GM23338 (cell line): Measurements from ENCODE around the gene SGPP1. TPM values are rescaled to one million over a fixed set of nuclear protein-coding genes. Genes with fewer than 3 reads are reported as not detected.

Experiments
- ATAC-seq: fragments of 200-7000 bp; cut with Tn5 transposase; 3 replicates; pipeline ENCODE4 v1.9.1; 2020
- DNase-seq: peaks from one replicate; pipeline ENCODE4 v3.0.0-alpha.2; 2015; ENCODE audit warnings: low spot score
- H2AFZ ChIP-seq: fragments of 200-600 bp; sonication (generic); 2 replicates; pipeline ENCODE4 v1.8.0; 2016; ENCODE audit warnings: antibody characterized with exemption, mild to moderate bottlenecking, moderate library complexity
- H3F3A ChIP-seq: fragments of 200-600 bp; sonication (generic); replicated peaks from 2 replicates; pipeline ENCODE4 v1.8.0; 2017; ENCODE audit warnings: antibody characterized with exemption, mixed run types, low read depth
- H3K27ac ChIP-seq: fragments of 200-600 bp; sonication (generic); 2 replicates; pipeline ENCODE4 v1.6.1; 2016; ENCODE audit warnings: low read depth
- H3K27me3 ChIP-seq: fragments of 200-600 bp; sonication (generic); 2 replicates; pipeline ENCODE4 v1.8.0; 2016; ENCODE audit warnings: mild to moderate bottlenecking, mixed run types, moderate library complexity; ENCODE audit not compliant: insufficient read depth
- H3K36me3 ChIP-seq: fragments of 200-600 bp; sonication (generic); 2 replicates; pipeline ENCODE4 v1.8.0; 2016; ENCODE audit warnings: mild to moderate bottlenecking; ENCODE audit not compliant: insufficient read depth
- H3K4me1 ChIP-seq: fragments of 200-600 bp; sonication (generic); 2 replicates; pipeline ENCODE4 v1.8.0; 2016; ENCODE audit warnings: mild to moderate bottlenecking, moderate library complexity; ENCODE audit not compliant: insufficient read depth
- H3K4me2 ChIP-seq: fragments of 200-600 bp; sonication (generic); 2 replicates; pipeline ENCODE4 v1.7.1; 2017; ENCODE audit warnings: mixed run types
- H3K4me3 ChIP-seq: fragments of 200-600 bp; sonication (generic); 2 replicates; pipeline ENCODE4 v1.6.1; 2016; ENCODE audit warnings: mixed run types
- H3K79me2 ChIP-seq: fragments of 200-600 bp; sonication (generic); replicated peaks from 2 replicates; pipeline ENCODE4 v1.8.0; 2017; ENCODE audit warnings: mild to moderate bottlenecking; ENCODE audit not compliant: insufficient read depth
- H3K9me2 ChIP-seq: fragments of 200-600 bp; sonication (generic); 2 replicates; pipeline ENCODE4 v1.8.0; 2017; ENCODE audit not compliant: insufficient read depth
- H4K20me1 ChIP-seq: fragments of 200-600 bp; sonication (generic); replicated peaks from 2 replicates; pipeline ENCODE4 v1.8.0; 2017; ENCODE audit warnings: mild to moderate bottlenecking; ENCODE audit not compliant: insufficient read depth
- H3K27ac Mint-ChIP-seq: 2 replicates; pipeline ENCODE4 v1.8.0; 2020; ENCODE audit warnings: inconsistent platforms, mild to moderate bottlenecking, moderate library complexity, mixed read lengths
- H3K27me3 Mint-ChIP-seq: 3 replicates; pipeline ENCODE4 v1.8.0; 2022; ENCODE audit warnings: low read depth, mild to moderate bottlenecking, moderate library complexity, mixed read lengths, inconsistent platforms; ENCODE audit not compliant: insufficient read depth, poor library complexity
- H3K36me3 Mint-ChIP-seq: 3 replicates; pipeline ENCODE4 v1.8.0; 2021; ENCODE audit warnings: low read depth, mild to moderate bottlenecking, inconsistent platforms, moderate library complexity, mixed read lengths
- H3K4me1 Mint-ChIP-seq: 3 replicates; pipeline ENCODE4 v1.8.0; 2020; ENCODE audit warnings: mild to moderate bottlenecking, inconsistent platforms, mixed read lengths
- H3K4me3 Mint-ChIP-seq: 3 replicates; pipeline ENCODE4 v1.8.0; 2021; ENCODE audit warnings: moderate library complexity, mild to moderate bottlenecking, inconsistent platforms, mixed read lengths
- H3K9me3 Mint-ChIP-seq: 3 replicates; pipeline ENCODE4 v1.8.0; 2020; ENCODE audit warnings: moderate library complexity, mild to moderate bottlenecking, inconsistent platforms, mixed read lengths
- CREB1 ChIP-seq: fragments of 250-450 bp; sonication (Bioruptor Pico); IDR thresholded peaks from 2 replicates; pipeline ENCODE4 v1.5.0; 2020; ENCODE audit warnings: low read depth, mild to moderate bottlenecking, moderate library complexity
- CTCF ChIP-seq, 2 experiments: fragments of 200-600 bp in 1 of 2; sonication (generic) in 1 of 2; conservative IDR thresholded peaks; 2 replicates each; pipeline versions ENCODE4 v1.5.1 to v1.6.1; 2016 to 2017; ENCODE audit warnings: antibody characterized with exemption in 2 of 2, low read depth in 2 of 2, mild to moderate bottlenecking in 2 of 2, moderate library complexity in 1 of 2
- ETS1 ChIP-seq: IDR thresholded peaks from 2 replicates; pipeline ENCODE4 v1.6.1; 2016; ENCODE audit warnings: antibody characterized with exemption
- EZH2 ChIP-seq: fragments of 200-600 bp; sonication (generic); IDR thresholded peaks from one replicate; pipeline ENCODE4 v1.8.0; 2017; ENCODE audit warnings: antibody characterized with exemption, mild to moderate bottlenecking, low read depth; ENCODE audit not compliant: unreplicated experiment
- EZH2phosphoT487 ChIP-seq: fragments of 200-600 bp; sonication (generic); IDR thresholded peaks from one replicate; pipeline ENCODE4 v1.8.1; 2018; ENCODE audit warnings: antibody characterized with exemption; ENCODE audit not compliant: unreplicated experiment
- JUNB ChIP-seq: IDR thresholded peaks from one replicate; pipeline ENCODE4 v1.6.1; 2016; ENCODE audit warnings: antibody characterized with exemption; ENCODE audit not compliant: unreplicated experiment
- NANOG ChIP-seq: IDR thresholded peaks from 2 replicates; pipeline ENCODE4 v1.6.1; 2016; ENCODE audit warnings: antibody characterized with exemption, borderline replicate concordance
- POLR2AphosphoS5 ChIP-seq: IDR thresholded peaks from 2 replicates; pipeline ENCODE4 v1.6.1; 2016; ENCODE audit warnings: antibody characterized with exemption, low read depth
- REST ChIP-seq: IDR thresholded peaks from one replicate; pipeline ENCODE4 v1.6.1; 2018; ENCODE audit warnings: antibody characterized with exemption; ENCODE audit not compliant: unreplicated experiment
- STAT1 ChIP-seq: IDR thresholded peaks from one replicate; pipeline ENCODE4 v1.6.1; 2016; ENCODE audit warnings: antibody characterized with exemption; ENCODE audit not compliant: unreplicated experiment
- ZNF114 ChIP-seq: fragments of 250-450 bp; sonication (Bioruptor Pico); IDR thresholded peaks from 2 replicates; pipeline ENCODE4 v1.5.0; 2020; ENCODE audit warnings: mild to moderate bottlenecking, moderate library complexity
- ZNF331 ChIP-seq: fragments of 250-450 bp; sonication (Bioruptor Pico); IDR thresholded peaks from 2 replicates; pipeline ENCODE4 v1.5.0; 2020; ENCODE audit warnings: low read depth, mild to moderate bottlenecking, moderate library complexity
- ZNF462 ChIP-seq: fragments of 250-450 bp; sonication (Bioruptor Pico); IDR thresholded peaks from 2 replicates; pipeline ENCODE4 v1.5.0; 2020; ENCODE audit warnings: mild to moderate bottlenecking, moderate library complexity
- polyA plus RNA-seq: library from polyadenylated mRNA; unstranded; fragments of >200 nt; fragmentation: Nextera tagmentation; extraction: Ambion mirVana; gene quantifications from 2 replicates; pipeline ENCODE4 v1.2.1, GENCODE V29; 2016
- total RNA-seq: library from RNA; depleted of rRNA; stranded (reverse); fragments of >200 nt; shearing (Covaris generic); gene quantifications from 2 replicates; pipeline ENCODE4 v1.2.3, GENCODE V29; 2014

Gene SGPP1
- total and polyA plus RNA-seq, 2 experiments from 2014 or later, result 4.2 to 11.1 TPM

GRCh38 chr14:63713764-63714163 is 14.1 kb downstream of the SGPP1 start:
- Mint-ChIP-seq H3K4me1 (no peaks in the 10 kb centered on the region), H3K9me3 (peaks cover 23% of the 10 kb centered on the region), H3K36me3 (peaks cover 22% of the 10 kb centered on the region), H3K27ac (no peak overlapping the region), H3K4me3 (no peak overlapping the region), H3K27me3 (no peaks in the 10 kb centered on the region)
- Histone ChIP-seq H2AFZ (no peak overlapping the region), H3K4me3 (no peak overlapping the region), H4K20me1 (no peaks in the 10 kb centered on the region), H3K36me3 (no peaks in the 10 kb centered on the region), H3K4me2 (no peak overlapping the region), H3K27ac (no peak overlapping the region), H3K4me1 (no peaks in the 10 kb centered on the region), H3K9me2 (no peaks in the 10 kb centered on the region), H3F3A (no peaks in the 10 kb centered on the region), H3K27me3 (no peaks in the 10 kb centered on the region), H3K79me2 (no peaks in the 10 kb centered on the region; the same call in 1 of the 2 replicates)
- TF ChIP-seq ZNF114 (CRISPR knock-in tag) (no peak), STAT1 (no peak), EZH2phosphoT487 (no peak), JUNB (no peak), EZH2 (no peak), CTCF (conservative IDR thresholded peaks at IDR 0.05; ENCODE audit: low read depth in 2 of 2) (no peak), CREB1 (CRISPR knock-in tag) (no peak), ETS1 (no peak), POLR2AphosphoS5 (no peak), ZNF331 (no peak), NANOG (no peak), ZNF462 (CRISPR knock-in tag) (no peak), REST (no peak)
- DNase-seq (no peak), ATAC-seq (no peak)
